Neural cell (in vitro differentiated cells): Measurements from ENCODE around the gene SP9.

Experiments used
- CTCF ChIP-seq: fragments of 450-650 bp; IDR thresholded peaks from 2 replicates; pipeline ENCODE4 v1.5.1; 2014; ENCODE audit warnings: antibody characterized with exemption, mild to moderate bottlenecking, moderate library complexity; ENCODE audit not compliant: poor library complexity, severe bottlenecking
- POLR2AphosphoS5 ChIP-seq: IDR thresholded peaks from 2 replicates; pipeline ENCODE4 v1.6.1; 2012
- RAD21 ChIP-seq: fragments of 450-650 bp; conservative IDR thresholded peaks from 2 replicates; pipeline ENCODE4 v1.6.1; 2014; ENCODE audit warnings: antibody characterized with exemption, mild to moderate bottlenecking, moderate library complexity

- no peak for TF ChIP-seq CTCF
- TF ChIP-seq RAD21: no peak
- TF ChIP-seq POLR2AphosphoS5: no peak
These were observed 49.0 kb downstream of the SP9 start for GRCh38 chr2:174383796-174384195.
